DMS 273 (cell line): Measurements from ENCODE around the gene ACSL6.

Experiments used
- DNase-seq: peaks from one replicate; lab custom pipeline; 2025; ENCODE audit not compliant: unreplicated experiment; lab: John Stamatoyannopoulos, UW

ACSL6 gene

GRCh38 chr5:132049559-132049958 lies 38.1 kb upstream of the ACSL6 start:
- DNase-seq = no peak

DNA sequence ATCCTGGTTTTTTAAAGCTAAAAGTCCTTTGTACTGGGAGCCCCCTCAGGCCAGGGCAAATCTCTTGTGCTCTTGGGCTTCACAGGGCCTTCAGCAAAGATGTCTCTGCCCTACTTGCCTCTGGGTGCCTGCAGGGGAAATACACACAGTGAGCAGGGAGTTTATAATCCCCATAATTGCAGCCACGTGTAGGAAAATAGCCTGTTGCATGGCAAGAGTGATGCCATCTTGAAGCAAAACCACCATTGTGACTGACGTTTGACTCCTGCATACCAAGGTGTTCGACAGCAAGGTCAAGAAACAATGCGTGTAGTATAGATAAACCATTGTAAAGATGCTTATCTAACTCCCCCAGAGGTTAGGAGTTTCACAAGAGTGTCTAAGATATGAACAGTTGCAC lies 37.6 kb upstream of the ACSL6 start:
- DNase-seq = no peak

- DNase-seq = no peak
These were observed 35.4 kb upstream of the ACSL6 start for GRCh38 chr5:132046880-132047299.

- no peak for DNase-seq
These were observed 32.7 kb upstream of the ACSL6 start for GRCh38 chr5:132044207-132044606.

- DNase-seq = no peak
These were observed 25.9 kb upstream of the ACSL6 start for GRCh38 chr5:132037353-132037752.

GRCh38 chr5:132033122-132033521 lies 21.7 kb upstream of the ACSL6 start:
- no peak for DNase-seq

- DNase-seq = no peak
These were observed 20.7 kb upstream of the ACSL6 start for GRCh38 chr5:132032196-132032595.

GRCh38 chr5:132030610-132031009 lies 19.2 kb upstream of the ACSL6 start:
- no peak for DNase-seq

- DNase-seq = no peak
These were observed 18.3 kb upstream of the ACSL6 start for GRCh38 chr5:132029609-132030330.

- DNase-seq = no peak
These were observed 15.6 kb upstream of the ACSL6 start for GRCh38 chr5:132027027-132027426.

DNA sequence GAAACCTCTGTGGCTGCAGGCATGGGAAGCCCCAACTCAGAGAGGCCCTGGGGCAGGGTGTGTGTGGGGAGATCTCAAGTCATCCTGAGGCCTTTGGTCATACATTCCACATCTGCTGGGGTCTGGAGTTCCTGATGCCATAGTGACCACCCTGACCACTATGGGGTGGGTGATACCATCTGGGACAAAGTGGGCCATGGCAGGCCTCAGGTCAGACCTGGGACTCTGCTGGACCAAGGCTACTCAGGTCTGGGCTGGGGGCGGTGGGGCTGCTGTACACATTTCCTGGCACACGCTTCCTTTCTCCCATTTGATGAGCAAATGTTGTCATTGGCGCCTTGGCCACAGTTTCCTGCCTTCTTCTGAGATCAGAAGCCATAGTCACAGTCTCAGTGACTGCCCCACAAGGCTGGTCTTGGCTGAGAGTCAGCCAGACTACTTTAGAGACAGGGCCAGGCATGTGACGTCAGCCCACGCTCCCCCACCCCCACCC lies 15.1 kb upstream of the ACSL6 start:
- no peak for DNase-seq

- DNase-seq = no peak
These were observed 14.0 kb upstream of the ACSL6 start for GRCh38 chr5:132025403-132025971.

DNA sequence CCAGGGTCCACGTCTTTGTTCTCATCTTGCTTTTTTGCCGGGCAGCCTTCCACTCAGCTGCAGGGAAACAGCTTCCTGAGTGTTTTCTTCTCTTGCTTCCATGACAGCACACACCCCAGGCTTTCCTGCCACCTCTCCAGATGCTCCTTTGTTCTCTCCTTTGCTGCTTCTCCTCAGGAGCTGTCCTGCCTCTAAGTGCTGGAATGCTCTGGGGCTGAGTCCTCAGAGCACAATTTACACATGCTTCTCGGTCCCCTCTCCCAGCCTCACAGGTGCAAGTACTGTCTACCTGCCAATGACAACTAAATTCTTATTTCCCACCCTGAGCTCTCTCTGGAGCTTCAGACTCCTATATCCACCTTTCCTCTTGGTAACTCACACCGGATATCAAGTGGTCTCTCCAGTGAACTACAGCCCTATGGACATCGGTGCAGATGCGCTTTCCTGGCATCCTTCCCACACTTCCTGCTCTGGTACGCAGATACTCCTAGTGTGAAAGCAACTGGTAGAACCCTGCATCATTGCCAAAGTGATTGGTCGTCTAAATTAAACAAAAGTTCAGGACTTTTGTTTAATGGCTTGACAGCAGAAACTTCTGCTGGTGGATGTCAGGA lies 13.4 kb upstream of the ACSL6 start:
- no peak for DNase-seq

DNA sequence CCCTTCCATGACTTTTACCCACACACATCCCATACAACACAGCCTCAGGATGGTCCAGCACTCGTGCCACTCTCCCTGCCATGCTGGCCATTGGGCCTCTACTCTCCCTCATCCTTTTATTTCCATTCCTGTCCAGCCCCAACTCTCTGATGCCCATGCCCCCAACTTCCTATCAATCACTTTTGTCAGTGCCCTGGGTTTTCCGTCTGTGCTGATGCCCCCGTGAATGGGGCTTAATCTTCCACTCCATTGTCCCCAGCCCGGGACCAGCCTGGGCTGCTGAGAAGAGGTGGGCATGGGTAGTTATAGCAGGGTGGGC lies 12.6 kb upstream of the ACSL6 start:
- DNase-seq = no peak

- DNase-seq = no peak
These were observed 12.0 kb upstream of the ACSL6 start for GRCh38 chr5:132023258-132024116.

- no peak for DNase-seq
These were observed 11.3 kb upstream of the ACSL6 start for GRCh38 chr5:132022737-132023136.

- no peak for DNase-seq
These were observed 10.2 kb upstream of the ACSL6 start for GRCh38 chr5:132021654-132022053.

DNA sequence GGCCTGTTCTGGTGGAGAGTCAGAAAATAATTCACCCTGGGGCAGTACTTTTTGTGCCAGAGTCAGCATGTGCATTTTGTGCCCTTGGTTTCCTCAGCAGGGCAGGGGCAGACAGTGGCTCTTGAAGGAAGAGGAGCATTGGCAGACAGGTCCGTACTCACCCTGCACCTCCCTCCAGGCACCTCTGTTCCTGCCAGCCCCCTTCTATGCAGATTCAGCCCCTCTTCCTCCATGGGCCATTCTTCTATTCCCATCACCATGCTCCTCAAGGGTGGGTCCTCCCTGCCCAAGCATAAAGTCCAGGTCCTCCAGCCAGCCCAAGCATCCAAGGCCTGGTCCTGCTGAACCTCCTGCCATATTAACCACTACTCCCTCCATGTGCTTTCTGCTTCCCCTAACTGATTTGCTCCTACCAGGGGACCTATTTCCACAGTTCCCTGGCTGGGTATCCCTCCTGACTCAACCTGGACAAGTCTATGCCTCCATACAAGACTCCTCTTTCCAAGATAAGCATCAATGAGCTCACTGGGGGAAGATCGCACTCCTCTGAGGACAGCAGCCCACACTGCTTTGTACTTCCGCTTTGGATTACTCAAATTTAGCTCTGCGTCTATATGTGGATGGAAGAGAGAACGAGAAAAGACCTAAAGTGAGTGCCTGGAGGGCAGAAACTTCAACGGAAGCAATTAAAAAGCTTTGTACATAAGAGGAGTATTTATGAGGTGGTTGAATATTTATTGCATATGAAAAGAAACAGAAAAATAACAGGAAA lies 9.3 kb upstream of the ACSL6 start:
- DNase-seq = no peak

- no peak for DNase-seq
These were observed 8.5 kb upstream of the ACSL6 start for GRCh38 chr5:132019857-132020555.

- no peak for DNase-seq
These were observed 7.9 kb upstream of the ACSL6 start for GRCh38 chr5:132019337-132019736.
